ENCODE data around the gene PRCD. TPM values are rescaled to one million over a fixed set of nuclear protein-coding genes. Genes with fewer than 3 reads are reported as not detected.
"Not testable (repeated sequence)": the region's sequence is repeated elsewhere in the genome, so short reads cannot be mapped to it uniquely, and the experiment has no call there.

The PRCD gene
- total RNA-seq, 2 experiments from 2014 or later: not detected

DNA sequence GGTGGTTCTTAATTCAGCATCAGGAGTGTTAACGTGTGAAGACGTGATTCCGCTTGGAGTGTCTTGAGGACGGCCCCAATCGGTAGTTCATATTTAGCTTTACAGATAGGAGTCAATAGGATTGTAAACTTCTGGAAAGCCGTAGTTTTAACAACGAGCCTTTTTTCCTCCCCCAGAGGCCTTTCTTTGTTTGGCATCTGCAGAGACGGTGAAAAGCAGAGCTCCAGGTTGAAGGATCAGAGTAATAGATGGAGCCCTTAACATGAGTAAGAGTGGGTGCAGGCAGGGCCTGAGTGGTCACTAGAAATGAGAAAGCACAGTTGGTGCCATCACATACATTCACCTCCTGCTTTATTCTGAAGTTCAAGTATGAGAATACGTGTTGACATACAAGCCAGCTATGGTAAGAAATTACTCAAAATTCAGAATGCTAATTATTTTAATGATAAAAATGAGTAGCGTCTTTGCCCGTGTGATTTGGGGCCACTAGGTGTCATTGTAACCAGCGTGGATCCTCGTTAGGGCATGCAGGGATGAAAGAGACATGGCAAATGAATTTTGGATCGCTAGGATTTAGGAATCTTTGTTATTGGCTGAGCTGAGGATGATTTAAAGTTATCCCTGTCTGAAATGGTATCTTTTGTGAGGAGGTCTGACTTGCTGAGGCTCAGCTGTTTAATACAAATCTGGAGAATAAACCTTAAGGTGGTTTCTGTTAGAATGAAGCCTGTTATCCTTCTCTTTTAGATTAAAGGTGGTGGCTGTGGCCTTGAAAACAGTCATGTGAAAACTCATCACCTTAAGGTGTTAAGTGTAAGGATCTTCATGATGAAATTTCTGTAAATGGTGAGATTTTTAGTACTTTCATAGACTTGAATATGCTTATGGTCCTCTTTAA is 18.6 kb downstream of the PRCD start:
- ATAC-seq (ENCODE audit: poor library complexity): no peak

GRCh38 chr17:76559460-76559859 is 19.6 kb downstream of the PRCD start:
- H3K27me3 Mint-ChIP-seq; H3K9me3 ChIP-seq (ENCODE audit: control insufficient read depth in 1 of 2, insufficient read depth in 1 of 2, low read length in 2 of 2); H3K27ac ChIP-seq (ENCODE audit: low read depth in 1 of 2, low read length in 2 of 2); H3K9me3 Mint-ChIP-seq; H3K27me3 ChIP-seq (ENCODE audit: control insufficient read depth in 1 of 2, insufficient read depth in 2 of 2, low read length in 2 of 2); DNase-seq; ATAC-seq (ENCODE audit: poor library complexity): not testable (repeated sequence)
- intact Hi-C loops (cut with DNase I, micrococcal nuclease): loop anchor here (2.0 to 5.0 kb wide), 4 partner anchors 42 to 155 kb away; no protein-coding TSS in a partner anchor
- CTCF ChIA-PET: interaction anchor here (1.3 to 2.4 kb wide), 2 partner anchors 36 to 65 kb away, joined by 6 to 10 read pairs; no protein-coding TSS in a partner anchor
- H3K4me1 ChIP-seq (ENCODE audit: insufficient read depth, low read length): peaks cover 62% of the 10 kb centered on the region
- H3K4me1 Mint-ChIP-seq (ENCODE audit: low read depth): peaks cover 68% of the 10 kb centered on the region
- POLR2A ChIA-PET: interaction anchor here (0.6 to 1.2 kb wide), 3 partner anchors 27 to 167 kb away, joined by 3 to 4 read pairs (median 3); no protein-coding TSS in a partner anchor
- H3K27ac Mint-ChIP-seq: peak overlapping the region; percentile 97
- H3K4me3 ChIP-seq (ENCODE audit: low read length): peak overlapping the region; percentile 95
- H3K36me3 ChIP-seq (ENCODE audit: insufficient read depth, low read length): peaks cover 30% of the 10 kb centered on the region
- H3K36me3 Mint-ChIP-seq (ENCODE audit: low read depth): peaks cover 58% of the 10 kb centered on the region
- peak overlapping the region; percentile 96 for H3K4me3 Mint-ChIP-seq

More for the DNA sequence above, 18.6 kb downstream of the PRCD start:
- H3K36me3 Mint-ChIP-seq (ENCODE audit: low read depth): peaks cover 54% of the 10 kb centered on the region
- H3K4me1 ChIP-seq (ENCODE audit: insufficient read depth, low read length): peaks cover 62% of the 10 kb centered on the region
- H3K36me3 ChIP-seq (ENCODE audit: insufficient read depth, low read length): peaks cover 25% of the 10 kb centered on the region
- TF ChIP-seq, protein P1, sequence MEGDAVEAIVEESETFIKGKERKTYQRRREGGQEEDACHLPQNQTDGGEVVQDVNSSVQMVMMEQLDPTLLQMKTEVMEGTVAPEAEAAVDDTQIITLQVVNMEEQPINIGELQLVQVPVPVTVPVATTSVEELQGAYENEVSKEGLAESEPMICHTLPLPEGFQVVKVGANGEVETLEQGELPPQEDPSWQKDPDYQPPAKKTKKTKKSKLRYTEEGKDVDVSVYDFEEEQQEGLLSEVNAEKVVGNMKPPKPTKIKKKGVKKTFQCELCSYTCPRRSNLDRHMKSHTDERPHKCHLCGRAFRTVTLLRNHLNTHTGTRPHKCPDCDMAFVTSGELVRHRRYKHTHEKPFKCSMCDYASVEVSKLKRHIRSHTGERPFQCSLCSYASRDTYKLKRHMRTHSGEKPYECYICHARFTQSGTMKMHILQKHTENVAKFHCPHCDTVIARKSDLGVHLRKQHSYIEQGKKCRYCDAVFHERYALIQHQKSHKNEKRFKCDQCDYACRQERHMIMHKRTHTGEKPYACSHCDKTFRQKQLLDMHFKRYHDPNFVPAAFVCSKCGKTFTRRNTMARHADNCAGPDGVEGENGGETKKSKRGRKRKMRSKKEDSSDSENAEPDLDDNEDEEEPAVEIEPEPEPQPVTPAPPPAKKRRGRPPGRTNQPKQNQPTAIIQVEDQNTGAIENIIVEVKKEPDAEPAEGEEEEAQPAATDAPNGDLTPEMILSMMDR (IDR thresholded peaks at IDR 0.05): peak; percentile 75
- H3K4me3 ChIP-seq (ENCODE audit: low read length): peak overlapping the region; percentile 95
- POLR2A ChIA-PET: interaction anchor here (0.8 to 2.4 kb wide), 12 partner anchors 9 to 205 kb away, joined by 3 to 17 read pairs (median 4); partner anchors contain the start of genes JMJD6, METTL23, PRPSAP1 and ST6GALNAC2
- H3K27me3 ChIP-seq (ENCODE audit: control insufficient read depth in 1 of 2, insufficient read depth in 2 of 2, low read length in 2 of 2): no peaks in the 10 kb centered on the region
- no peaks in the 10 kb centered on the region for H3K9me3 Mint-ChIP-seq
- H3K4me1 Mint-ChIP-seq (ENCODE audit: low read depth): peaks cover 67% of the 10 kb centered on the region
- peak in 4 of 14 experiments; percentile 44 to 56 (median 46) for DNase-seq
- peak overlapping the region; percentile 96 for H3K4me3 Mint-ChIP-seq
- intact Hi-C loops (cut with DNase I, micrococcal nuclease): loop anchor here (1.0 to 5.0 kb wide), 6 partner anchors 41 to 156 kb away; no protein-coding TSS in a partner anchor
- CTCF ChIA-PET: interaction anchor here (0.8 to 2.9 kb wide), 11 partner anchors 10 to 205 kb away, joined by 3 to 21 read pairs (median 4); partner anchors contain the start of genes PRPSAP1 and ST6GALNAC2
- no peaks in the 10 kb centered on the region for H3K9me3 ChIP-seq (ENCODE audit: control insufficient read depth in 1 of 2, insufficient read depth in 1 of 2, low read length in 2 of 2)
- H3K27ac ChIP-seq (ENCODE audit: low read depth in 1 of 2, low read length in 2 of 2): peak overlapping the region; percentile 93 to 97
- H3K27ac Mint-ChIP-seq: peak overlapping the region; percentile 97
- H3K27me3 Mint-ChIP-seq: no peaks in the 10 kb centered on the region

DNA sequence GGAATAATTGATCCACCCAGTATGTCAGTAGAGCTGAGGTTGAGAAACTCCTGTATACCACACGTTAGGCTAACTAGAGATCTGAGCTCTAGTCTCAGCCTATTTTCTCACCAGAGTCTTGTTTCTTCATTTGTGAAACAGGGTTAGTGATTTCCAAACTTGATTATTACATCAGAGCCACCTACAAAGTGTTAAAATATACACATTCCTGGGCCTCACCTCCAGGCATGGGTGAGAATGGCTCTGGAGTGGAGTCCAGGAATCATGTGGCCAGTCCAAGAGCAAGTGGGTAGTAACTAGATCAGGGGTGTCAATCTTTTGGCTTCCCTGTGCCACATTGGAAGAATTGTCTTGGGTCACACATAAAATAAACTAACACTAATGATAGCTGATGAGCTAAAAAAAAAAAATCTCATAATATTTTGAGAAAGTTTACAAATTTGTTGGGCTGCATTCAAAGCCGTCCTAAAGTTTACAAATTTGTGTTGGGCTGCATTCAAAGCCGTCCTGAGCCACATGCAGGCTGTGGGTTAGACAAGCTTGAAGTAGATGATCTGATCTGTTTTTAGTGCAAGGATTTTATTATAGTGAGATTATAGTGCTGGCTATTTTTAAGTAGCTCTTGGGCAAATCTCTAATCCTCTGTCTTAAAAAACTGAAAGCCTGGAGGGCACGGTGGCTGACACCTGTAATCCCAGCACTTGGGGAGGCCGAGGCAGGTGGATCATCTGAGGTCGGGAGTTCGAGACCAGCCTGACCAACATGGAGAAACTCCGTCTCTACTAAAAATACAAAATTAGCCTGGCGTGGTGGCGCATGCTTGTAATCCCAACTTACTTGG is 20.4 kb downstream of the PRCD start:
- ChIA-PET CTCF (interaction anchor here (0.8 to 2.4 kb wide), 3 partner anchors 21 to 64 kb away, joined by 3 to 10 read pairs (median 6); no protein-coding TSS in a partner anchor), POLR2A (interaction anchor here (0.6 to 1.2 kb wide), 5 partner anchors 26 to 539 kb away, joined by 3 to 9 read pairs (median 3); no protein-coding TSS in a partner anchor)
- ATAC-seq (ENCODE audit: poor library complexity) (no peak), DNase-seq (no peak)
- Mint-ChIP-seq H3K4me1 (ENCODE audit: low read depth) (peaks cover 68% of the 10 kb centered on the region), H3K27ac (peak overlapping the region; percentile 97), H3K36me3 (ENCODE audit: low read depth) (peaks cover 66% of the 10 kb centered on the region), H3K27me3 (no peaks in the 10 kb centered on the region), H3K9me3 (no peaks in the 10 kb centered on the region), H3K4me3 (peak overlapping the region; percentile 79)
- intact Hi-C loops (cut with DNase I, micrococcal nuclease): no loop called here
- peak overlapping the region in 1 of 2 donors; percentile 10 for H3K27ac ChIP-seq (ENCODE audit: low read depth in 1 of 2, low read length in 2 of 2)
- H3K4me3 ChIP-seq (ENCODE audit: low read length): peak overlapping the region; percentile 31
- no peaks in the 10 kb centered on the region for H3K9me3 ChIP-seq (ENCODE audit: control insufficient read depth in 1 of 2, insufficient read depth in 1 of 2, low read length in 2 of 2)
- H3K27me3 ChIP-seq (ENCODE audit: control insufficient read depth in 1 of 2, insufficient read depth in 2 of 2, low read length in 2 of 2): no peaks in the 10 kb centered on the region
- H3K4me1 ChIP-seq (ENCODE audit: insufficient read depth, low read length): peaks cover 62% of the 10 kb centered on the region
- TF ChIP-seq, protein P1 (IDR thresholded peaks at IDR 0.05): no peak
- H3K36me3 ChIP-seq (ENCODE audit: insufficient read depth, low read length): peaks cover 38% of the 10 kb centered on the region

All from CD4-positive, alpha-beta T cell (primary cell).